Measurements from ENCODE around the gene SNX32.
"Not testable (repeated sequence)": the region's sequence is repeated elsewhere in the genome, so short reads cannot be mapped to it uniquely, and the experiment has no call there.

DNA sequence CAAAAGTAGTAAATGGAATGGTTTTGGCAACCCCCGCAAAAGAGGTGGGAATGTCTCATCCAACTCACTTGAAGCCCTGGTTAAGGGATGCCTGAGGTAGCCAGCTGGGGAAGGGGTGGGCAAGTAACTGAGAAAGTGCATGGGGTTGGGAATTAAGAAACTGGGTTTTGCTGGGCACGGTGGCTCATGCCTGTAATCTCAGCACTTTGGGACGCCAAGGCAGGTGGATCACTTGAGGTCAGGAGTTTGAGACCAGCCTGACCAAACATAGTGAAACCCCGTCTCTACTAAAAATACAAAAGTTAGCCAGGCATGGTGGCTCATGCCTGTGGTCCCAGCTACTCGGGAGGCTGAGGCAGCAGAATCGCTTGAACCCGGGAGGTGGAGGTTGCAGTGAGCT lies 14.9 kb downstream of the SNX32 start:
- not testable (repeated sequence) for TF ChIP-seq YY1 (IDR thresholded peaks at IDR 0.05; ENCODE audit: insufficient read depth, insufficient read length); SUZ12 (IDR thresholded peaks at IDR 0.05; ENCODE audit: extremely low read depth, insufficient read depth, insufficient read length)

Measured in NT2/D1 (cell line).